K562 (cell line): ENCODE measurements around the gene GSG1. TPM values are rescaled to one million over a fixed set of nuclear protein-coding genes. Genes with fewer than 3 reads are reported as not detected.

Experiments
- ATAC-seq: fragments of 200-7000 bp; cut with Tn5 transposase; 3 replicates; pipeline ENCODE4 v1.9.1; 2020; ENCODE audit warnings: moderate library complexity
- BruUV-seq: library from RNA; stranded (reverse); fragments of 400-500 nt; replicated peaks from 2 replicates; lab custom pipeline; 2021; lab: Mats Ljungman, UMichigan
- CTCF ChIA-PET: fragments of 300-600 bp; formaldehyde crosslinking; extraction: SDS; loops from one replicate; lab custom pipeline; 2021; ENCODE audit warnings: low intra/inter-chr PET ratio; lab: Yijun Ruan, JAX
- POLR2A ChIA-PET: fragments of 300-600, 350-650 bp; sonication (Branson Sonifier 250); formaldehyde crosslinking; extraction: SDS; loops from one replicate; lab custom pipeline; 2021; ENCODE audit warnings: antibody characterized with exemption, inconsistent platforms; lab: Yijun Ruan, JAX
- DNase-seq, 4 experiments: peaks; one replicate each; pipeline versions ENCODE4 v3.0.0 to v3.0.0-alpha.2; 2011 to 2018; ENCODE audit warnings: low spot score in 3 of 4, mixed read lengths in 3 of 4; ENCODE audit errors: extremely low read depth in 1 of 4
- FAIRE-seq: peaks from 2 replicates; lab custom pipeline; 2011; peaks lifted over from hg19 to GRCh38; lab: Jason Lieb, UNC
- H2AFZ ChIP-seq: 2 replicates; pipeline ENCODE4 v1.6.0; 2011; ENCODE audit warnings: low read depth, low read length, control low read depth, inconsistent platforms
- H3K27ac ChIP-seq: fragments of 200-600 bp; 3 replicates; pipeline ENCODE4 v1.8.0; 2011; ENCODE audit warnings: low read depth, mild to moderate bottlenecking, control low read depth, inconsistent platforms, low read length, moderate library complexity, mixed read lengths; ENCODE audit errors: extremely low read depth
- H3K27me3 ChIP-seq, 2 experiments: fragments of 300-600 bp in 1 of 2; 2 replicates in 1 of 2; 3 replicates in 1 of 2; pipeline versions ENCODE4 v1.6.0 to v1.8.0; 2011; ENCODE audit warnings: inconsistent platforms in 2 of 2, low read length in 2 of 2, mild to moderate bottlenecking in 1 of 2, mixed read lengths in 1 of 2, moderate library complexity in 1 of 2; ENCODE audit not compliant: control insufficient read depth in 2 of 2, insufficient read depth in 2 of 2
- H3K36me3 ChIP-seq: fragments of 300-600 bp; 3 replicates; pipeline ENCODE4 v1.8.0; 2011; ENCODE audit warnings: mild to moderate bottlenecking, low read length, inconsistent platforms; ENCODE audit not compliant: control insufficient read depth, insufficient read depth
- H3K4me1 ChIP-seq, 2 experiments: fragments of 200-600 bp in 1 of 2; replicated peaks in 1 of 2; 2 replicates in 1 of 2; 3 replicates in 1 of 2; pipeline versions ENCODE4 v1.5.1 to v1.8.0; 2011; ENCODE audit warnings: inconsistent platforms in 2 of 2, low read length in 2 of 2, mild to moderate bottlenecking in 1 of 2, mixed read lengths in 1 of 2, moderate library complexity in 1 of 2; ENCODE audit not compliant: control insufficient read depth in 2 of 2, insufficient read depth in 2 of 2
- H3K4me2 ChIP-seq: 2 replicates; pipeline ENCODE4 v1.6.1; 2011; ENCODE audit warnings: low read length, control low read depth, inconsistent platforms, mixed read lengths; ENCODE audit not compliant: insufficient read depth
- H3K4me3 ChIP-seq: fragments of 200-600 bp; sonication (generic), shearing (Covaris generic); 2 replicates; pipeline ENCODE4 v1.5.1; 2016; ENCODE audit warnings: control low read depth, inconsistent platforms
- H3K79me2 ChIP-seq: fragments of 200-600 bp; 3 replicates; pipeline ENCODE4 v1.8.0; 2011; ENCODE audit warnings: low read length, inconsistent platforms; ENCODE audit not compliant: control insufficient read depth, insufficient read depth
- H3K9ac ChIP-seq, 2 experiments: 2 replicates each; pipeline versions ENCODE4 v1.6.0 to v1.6.1; 2011; ENCODE audit warnings: low read depth in 2 of 2, low read length in 2 of 2, control low read depth in 1 of 2, inconsistent platforms in 1 of 2, mild to moderate bottlenecking in 1 of 2, mixed read lengths in 1 of 2; ENCODE audit not compliant: insufficient read depth in 1 of 2
- H3K9me1 ChIP-seq: one replicate; pipeline ENCODE4 v1.6.0; 2011; ENCODE audit warnings: inconsistent platforms, mild to moderate bottlenecking, low read length, moderate library complexity; ENCODE audit not compliant: control insufficient read depth, insufficient read depth
- H3K9me3 ChIP-seq: replicated peaks from 2 replicates; pipeline ENCODE4 v1.5.1; 2011; ENCODE audit warnings: low read depth, low read length, inconsistent platforms; ENCODE audit not compliant: control insufficient read depth, insufficient read depth
- H4K20me1 ChIP-seq: replicated peaks from 2 replicates; pipeline ENCODE4 v1.6.1; 2011; ENCODE audit warnings: low read length, inconsistent platforms, mixed read lengths; ENCODE audit not compliant: control insufficient read depth, insufficient read depth
- CBFB ChIP-seq: sonication (generic); formaldehyde crosslinking; IDR thresholded peaks from 2 replicates; pipeline ENCODE4 v1.4.0; 2020; ENCODE audit warnings: mild to moderate bottlenecking, missing genetic modification reagents
- CCNT2 ChIP-seq: IDR thresholded peaks from 2 replicates; pipeline ENCODE4 v1.6.1; 2011; ENCODE audit warnings: borderline replicate concordance, low read depth, mild to moderate bottlenecking, moderate library complexity, mixed read lengths, low read length; ENCODE audit not compliant: insufficient read length; ENCODE audit errors: extremely low read depth
- PML ChIP-seq: IDR thresholded peaks from 2 replicates; pipeline ENCODE4 v1.6.1; 2012; ENCODE audit warnings: low read length, inconsistent platforms
- SMAD4 ChIP-seq: fragments of 250-450 bp; sonication (Bioruptor Pico); conservative IDR thresholded peaks from 2 replicates; pipeline ENCODE4 v1.8.0; 2021; ENCODE audit warnings: inconsistent platforms, mild to moderate bottlenecking, moderate library complexity
- TCF3 ChIP-seq: sonication (generic); formaldehyde crosslinking; IDR thresholded peaks from 2 replicates; pipeline ENCODE4 v1.4.0; 2020; ENCODE audit warnings: mild to moderate bottlenecking, missing genetic modification reagents
- U2AF2 ChIP-seq: fragments of 200-400 bp; formaldehyde crosslinking; optimal IDR thresholded peaks from 2 replicates; pipeline ENCODE3; 2017; ENCODE audit warnings: low read depth, mild to moderate bottlenecking, low read length
- XRCC5 ChIP-seq: fragments of 200-400 bp; formaldehyde crosslinking; IDR thresholded peaks from 2 replicates; pipeline ENCODE4 v1.6.1; 2017; ENCODE audit warnings: low read depth, mild to moderate bottlenecking, low read length
- ZNF444 ChIP-seq: fragments of 250-450 bp; sonication (Bioruptor Pico); IDR thresholded peaks from 2 replicates; pipeline ENCODE4 v1.4.0; 2020; ENCODE audit warnings: mild to moderate bottlenecking, moderate library complexity
- ZNF696 ChIP-seq: fragments of 250-450 bp; sonication (Bioruptor Pico); conservative IDR thresholded peaks from 2 replicates; pipeline ENCODE4 v1.4.0; 2020; ENCODE audit warnings: mild to moderate bottlenecking, moderate library complexity
- WGBS: fragments of 100-300 bp; shearing (Covaris generic); methylation state at CpG from one replicate; pipeline ENCODE4 v1.1.6; 2016; ENCODE audit warnings: low coverage, mixed read lengths; ENCODE audit not compliant: insufficient coverage; ENCODE audit errors: missing lambda C conversion rate; 5-methylcytosine and 5-hydroxymethylcytosine counted together
- in situ Hi-C: fragments of 300-500 bp; cut with MboI; formaldehyde crosslinking; loops from 4 replicates; pipeline ENCODE4 v1.15.0; 2018; ENCODE audit warnings: inconsistent platforms, mixed read lengths
- intact Hi-C: fragments of 100-400 bp; cut with micrococcal nuclease; formaldehyde crosslinking; loops from 2 replicates; pipeline ENCODE4 v1.14.2; 2022
- polyA plus RNA-seq, 8 experiments: library from polyadenylated mRNA; depleted of rRNA in 4 of 8; stranded (reverse) in 5 of 8; unstranded in 3 of 8; fragments of >200 nt; fragmentation: Nextera tagmentation in 2 of 8; fragmentation: Illumina TruSeq in 1 of 8; extraction: Ambion mirVana in 2 of 8; extraction: Trizol in 1 of 8; gene quantifications; 2 replicates each; pipeline versions ENCODE4 v1.2.1 to v1.2.3, GENCODE V29; 2011 to 2014; ENCODE audit warnings: inconsistent platforms in 1 of 8, missing spikeins in 1 of 8
- total RNA-seq, 7 experiments: library from RNA; depleted of rRNA in 6 of 7; stranded (reverse); fragments of >200 nt in 6 of 7; fragmentation: Illumina TruSeq in 2 of 7; extraction: Trizol in 2 of 7; gene quantifications; 2 replicates each; pipeline versions ENCODE4 v1.2.1 to v1.2.3, GENCODE V29; 2011 to 2021; ENCODE audit warnings: low replicate concordance in 1 of 7
- TF ChIP-seq, protein P1 (sequence below): IDR thresholded peaks from 2 replicates; pipeline ENCODE4 v1.6.1; 2011; ENCODE audit not compliant: insufficient read length; ENCODE audit errors: extremely low read depth

Gene GSG1
- total and polyA plus RNA-seq, 9 of the 15 experiments (the other 6 are each of a cell fraction or from before 2014, with no cell fraction given): not detected

DNA sequence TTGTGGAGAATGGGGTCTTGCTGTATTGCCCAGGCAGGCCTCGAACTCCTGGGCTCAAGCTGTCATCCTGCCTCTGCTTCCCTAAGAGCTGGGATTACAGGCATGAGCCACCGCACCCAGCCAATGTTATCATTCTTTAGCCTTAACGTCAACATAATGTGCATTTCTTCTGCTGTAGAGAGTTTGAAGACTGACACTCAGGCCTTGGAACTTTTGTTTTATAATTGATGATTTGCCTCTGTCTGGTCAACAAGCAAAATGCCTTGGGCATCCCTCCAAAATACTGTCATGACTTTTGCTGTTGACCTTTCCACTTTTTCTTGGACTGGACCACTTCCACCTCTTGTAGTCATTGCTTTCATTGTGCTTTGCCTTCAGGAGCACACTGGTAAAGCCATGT, 30.3 kb downstream of the GSG1 start:
- POLR2A ChIA-PET: no interaction called here

More for the DNA sequence above, 30.3 kb downstream of the GSG1 start:
- Histone ChIP-seq H3K36me3 (no peaks in the 10 kb centered on the region), H3K4me2 (no peak overlapping the region), H3K9me3 (no peaks in the 10 kb centered on the region), H3K27me3 (no peaks in the 10 kb centered on the region), H4K20me1 (no peaks in the 10 kb centered on the region), H3K4me3 (no peak overlapping the region), H3K4me1 (peaks cover 0 to 6% of the 10 kb centered on the region in 2 experiments; a peak in 2 of 5 replicates), H3K9me1 (no peaks in the 10 kb centered on the region), H2AFZ (no peak overlapping the region), H3K9ac (no peak overlapping the region), H3K79me2 (no peaks in the 10 kb centered on the region), H3K27ac (no peak overlapping the region)
- CTCF ChIA-PET: no interaction called here
- intact Hi-C loops (no loop called here), in situ Hi-C loops (no loop called here)
- no TSS peak for BruUV-seq
- no peak for ATAC-seq
- FAIRE-seq: no peak
- 44% methylated on average over 2 of the region's 3 CpGs for WGBS
- TF ChIP-seq CCNT2 (no peak), PML (no peak), TCF3 (CRISPR knock-in tag) (no peak), ZNF696 (no peak), ZNF444 (CRISPR knock-in tag) (no peak), SMAD4 (CRISPR knock-in tag) (no peak), U2AF2 (no peak), CBFB (CRISPR knock-in tag) (no peak), XRCC5 (no peak)
- TF ChIP-seq, protein P1, sequence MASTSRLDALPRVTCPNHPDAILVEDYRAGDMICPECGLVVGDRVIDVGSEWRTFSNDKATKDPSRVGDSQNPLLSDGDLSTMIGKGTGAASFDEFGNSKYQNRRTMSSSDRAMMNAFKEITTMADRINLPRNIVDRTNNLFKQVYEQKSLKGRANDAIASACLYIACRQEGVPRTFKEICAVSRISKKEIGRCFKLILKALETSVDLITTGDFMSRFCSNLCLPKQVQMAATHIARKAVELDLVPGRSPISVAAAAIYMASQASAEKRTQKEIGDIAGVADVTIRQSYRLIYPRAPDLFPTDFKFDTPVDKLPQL: no peak
- no peak for DNase-seq
